Measurements from ENCODE around the gene CRLF2.
"Not testable (repeated sequence)": the region's sequence is repeated elsewhere in the genome, so short reads cannot be mapped to it uniquely, and the experiment has no call there.

Gene CRLF2

GRCh38 chrX:1244164-1245076 lies 32.0 kb upstream of the CRLF2 start:
- in situ Hi-C loops (cut with HindIII; ENCODE audit: low sequenced_read_pairs): no loop called here
- no peak for TF ChIP-seq CTCF (IDR thresholded peaks at IDR 0.05; ENCODE audit: low read depth, low read length)
- DNase-seq (ENCODE audit: low read depth, low spot score): no peak

GRCh38 chrX:1242891-1243402 lies 30.5 kb upstream of the CRLF2 start:
- no peak overlapping the region for H3K4me3 ChIP-seq (ENCODE audit: low read depth, low read length)
- in situ Hi-C loops (cut with HindIII; ENCODE audit: low sequenced_read_pairs): no loop called here
- no peak for TF ChIP-seq CTCF (IDR thresholded peaks at IDR 0.05; ENCODE audit: low read depth, low read length)
- no peak for DNase-seq (ENCODE audit: low read depth, low spot score)

More at GRCh38 chrX:1244164-1245076, 32.0 kb upstream of the CRLF2 start:
- H3K4me3 ChIP-seq (ENCODE audit: low read depth, low read length): no peak overlapping the region

- H3K4me3 ChIP-seq (ENCODE audit: low read depth, low read length); in situ Hi-C loops (cut with HindIII; ENCODE audit: low sequenced_read_pairs): not testable (repeated sequence)
Observed at GRCh38 chrX:1240551-1240950, 28.1 kb upstream of the CRLF2 start.

GRCh38 chrX:1239681-1240142 lies 27.3 kb upstream of the CRLF2 start:
- no peak overlapping the region for H3K4me3 ChIP-seq (ENCODE audit: low read depth, low read length)
- TF ChIP-seq CTCF (IDR thresholded peaks at IDR 0.05; ENCODE audit: low read depth, low read length): no peak
- no peak for DNase-seq (ENCODE audit: low read depth, low spot score)
- in situ Hi-C loops (cut with HindIII; ENCODE audit: low sequenced_read_pairs): no loop called here

More at GRCh38 chrX:1240551-1240950, 28.1 kb upstream of the CRLF2 start:
- not testable (repeated sequence) for DNase-seq (ENCODE audit: low read depth, low spot score)

- no peak for DNase-seq (ENCODE audit: low read depth, low spot score)
- no peak overlapping the region for H3K4me3 ChIP-seq (ENCODE audit: low read depth, low read length)
- in situ Hi-C loops (cut with HindIII; ENCODE audit: low sequenced_read_pairs): no loop called here
- no peak for TF ChIP-seq CTCF (IDR thresholded peaks at IDR 0.05; ENCODE audit: low read depth, low read length)
Observed at GRCh38 chrX:1231850-1232465, 19.5 kb upstream of the CRLF2 start.

- DNase-seq (ENCODE audit: low read depth, low spot score); in situ Hi-C loops (cut with HindIII; ENCODE audit: low sequenced_read_pairs); H3K4me3 ChIP-seq (ENCODE audit: low read depth, low read length): not testable (repeated sequence)
Observed at GRCh38 chrX:1228101-1228500, 15.7 kb upstream of the CRLF2 start.

GRCh38 chrX:1226249-1226648 lies 13.8 kb upstream of the CRLF2 start:
- no peak for DNase-seq (ENCODE audit: low read depth, low spot score)
- in situ Hi-C loops (cut with HindIII; ENCODE audit: low sequenced_read_pairs): no loop called here
- TF ChIP-seq CTCF (IDR thresholded peaks at IDR 0.05; ENCODE audit: low read depth, low read length): no peak
- no peak overlapping the region for H3K4me3 ChIP-seq (ENCODE audit: low read depth, low read length)
